Spinal cord (tissue), 10 donors: Measurements from ENCODE around the gene ST3GAL6. TPM values are rescaled to one million over a fixed set of nuclear protein-coding genes. Genes with fewer than 3 reads are reported as not detected.

Experiments
- DNase-seq, 6 donors: peaks; one replicate each; pipeline versions ENCODE4 v3.0.0 to v3.0.0-alpha.2; 2013 to 2015; ENCODE audit warnings: low spot score in 6 of 6, low read depth in 4 of 6
- H3K27ac ChIP-seq: one replicate; pipeline ENCODE4 v1.5.1; 2013; ENCODE audit warnings: low read depth, low read length, control low read depth
- H3K27me3 ChIP-seq: one replicate; pipeline ENCODE4 v1.6.1; 2013; ENCODE audit warnings: low read length; ENCODE audit not compliant: control insufficient read depth, insufficient read depth
- H3K36me3 ChIP-seq: one replicate; pipeline ENCODE4 v1.6.1; 2013; ENCODE audit warnings: low read length; ENCODE audit not compliant: control insufficient read depth, insufficient read depth
- H3K4me1 ChIP-seq: one replicate; pipeline ENCODE4 v1.6.1; 2013; ENCODE audit warnings: low read length; ENCODE audit not compliant: control insufficient read depth, insufficient read depth
- H3K4me3 ChIP-seq: one replicate; pipeline ENCODE4 v1.5.1; 2013; ENCODE audit warnings: low read depth, low read length, control low read depth
- H3K9me3 ChIP-seq: one replicate; pipeline ENCODE4 v1.6.1; 2013; ENCODE audit warnings: low read length; ENCODE audit not compliant: control insufficient read depth, insufficient read depth
- WGBS: methylation state at CpG from one replicate; pipeline ENCODE4 v1.1.5; 2013; ENCODE audit warnings: missing lambda C conversion rate; ENCODE audit not compliant: insufficient coverage; 5-methylcytosine and 5-hydroxymethylcytosine counted together
- polyA plus RNA-seq, 2 donors: library from polyadenylated mRNA; unstranded; fragments of 120-200 nt; gene quantifications; one replicate each; pipeline ENCODE4 v1.2.1, GENCODE V29; 2013; ENCODE audit not compliant: insufficient read length in 2 of 2
- total RNA-seq, 2 donors: library from RNA; depleted of rRNA in 1 of 2; stranded (reverse); fragments of 120-200 nt in 1 of 2; fragments of >200 nt in 1 of 2; gene quantifications; one replicate each; pipeline versions ENCODE4 v1.2.3 to v1.2.4, GENCODE V29; 2013 to 2014
- donor health status: healthy.

Gene ST3GAL6
- total and polyA plus RNA-seq, 4 donors = 14.2 to 24.2 (median 22.0) TPM

- peaks cover 3% of the 10 kb centered on the region for H3K4me1 ChIP-seq
- no peaks in the 10 kb centered on the region for H3K9me3 ChIP-seq
- no peaks in the 10 kb centered on the region for H3K36me3 ChIP-seq
- no peaks in the 10 kb centered on the region for H3K27me3 ChIP-seq
- WGBS = no CpG with 5 or more reads among the region's 4 CpGs
- H3K4me3 ChIP-seq = no peak overlapping the region
- peak overlapping the region; percentile 87 for H3K27ac ChIP-seq
- peak in 4 of 6 donors; percentile 12 to 75 (median 50) for DNase-seq
Observed at GRCh38 chr3:98779541-98780335, 16.6 kb downstream of the ST3GAL6 start.

- DNase-seq = no peak
- no CpG with 5 or more reads among the region's 2 CpGs for WGBS
- no peak overlapping the region for H3K4me3 ChIP-seq
- H3K27me3 ChIP-seq = no peaks in the 10 kb centered on the region
- peak overlapping the region; percentile 87 for H3K27ac ChIP-seq
- H3K9me3 ChIP-seq = no peaks in the 10 kb centered on the region
- H3K36me3 ChIP-seq = no peaks in the 10 kb centered on the region
- peaks cover 3% of the 10 kb centered on the region for H3K4me1 ChIP-seq
Observed at GRCh38 chr3:98780343-98780742, 17.2 kb downstream of the ST3GAL6 start.

- Histone ChIP-seq H3K9me3 (no peaks in the 10 kb centered on the region), H3K4me1 (peaks cover 3% of the 10 kb centered on the region), H3K27ac (no peak overlapping the region), H3K36me3 (no peaks in the 10 kb centered on the region), H3K4me3 (no peak overlapping the region), H3K27me3 (no peaks in the 10 kb centered on the region)
- 83% methylated on average over 8 of the region's 8 CpGs for WGBS
- DNase-seq = no peak
Observed at GRCh38 chr3:98782824-98783500, 19.8 kb downstream of the ST3GAL6 start.

GRCh38 chr3:98784042-98784441, 20.9 kb downstream of the ST3GAL6 start:
- no peaks in the 10 kb centered on the region for H3K27me3 ChIP-seq

GRCh38 chr3:98784666-98785600, 21.8 kb downstream of the ST3GAL6 start:
- Histone ChIP-seq H3K36me3 (no peaks in the 10 kb centered on the region), H3K27me3 (no peaks in the 10 kb centered on the region), H3K4me1 (peaks cover 3% of the 10 kb centered on the region), H3K27ac (no peak overlapping the region), H3K9me3 (no peaks in the 10 kb centered on the region), H3K4me3 (no peak overlapping the region)
- no peak for DNase-seq
- no CpG with 5 or more reads among the region's 3 CpGs for WGBS

More at GRCh38 chr3:98784042-98784441, 20.9 kb downstream of the ST3GAL6 start:
- WGBS = 50% methylated on average over 2 of the region's 5 CpGs
- no peak for DNase-seq
- Histone ChIP-seq H3K9me3 (no peaks in the 10 kb centered on the region), H3K4me1 (peaks cover 3% of the 10 kb centered on the region), H3K27ac (no peak overlapping the region), H3K36me3 (no peaks in the 10 kb centered on the region), H3K4me3 (no peak overlapping the region)

- H3K36me3 ChIP-seq = no peaks in the 10 kb centered on the region
- H3K9me3 ChIP-seq = no peaks in the 10 kb centered on the region
- H3K27me3 ChIP-seq = no peaks in the 10 kb centered on the region
- no peak overlapping the region for H3K27ac ChIP-seq
- 88% methylated on average over 4 of the region's 4 CpGs for WGBS
- H3K4me1 ChIP-seq = peaks cover 1% of the 10 kb centered on the region
- no peak overlapping the region for H3K4me3 ChIP-seq
- no peak for DNase-seq
Observed at GRCh38 chr3:98786364-98787006, 23.3 kb downstream of the ST3GAL6 start.

GRCh38 chr3:98787181-98787580, 24.0 kb downstream of the ST3GAL6 start:
- H3K4me1 ChIP-seq = no peaks in the 10 kb centered on the region
- no peaks in the 10 kb centered on the region for H3K27me3 ChIP-seq
- H3K27ac ChIP-seq = no peak overlapping the region
- H3K4me3 ChIP-seq = no peak overlapping the region
- H3K36me3 ChIP-seq = no peaks in the 10 kb centered on the region
- WGBS = no CpG with 5 or more reads among the region's 2 CpGs
- no peak for DNase-seq
- H3K9me3 ChIP-seq = no peaks in the 10 kb centered on the region

GRCh38 chr3:98788651-98789050, 25.5 kb downstream of the ST3GAL6 start:
- no peak overlapping the region for H3K27ac ChIP-seq
- no peaks in the 10 kb centered on the region for H3K9me3 ChIP-seq
- no peaks in the 10 kb centered on the region for H3K27me3 ChIP-seq
- 21% methylated on average over 2 of the region's 2 CpGs for WGBS
- peak in 2 of 6 donors; percentile 52 to 55 for DNase-seq
- no peaks in the 10 kb centered on the region for H3K36me3 ChIP-seq
- H3K4me1 ChIP-seq = no peaks in the 10 kb centered on the region
- no peak overlapping the region for H3K4me3 ChIP-seq
